ENCODE measurements around the gene PRKG1. TPM values are rescaled to one million over a fixed set of nuclear protein-coding genes. Genes with fewer than 3 reads are reported as not detected.
A peak's percentile ranks its signal among the peaks of the same experiment; 100 is the strongest.

Gene PRKG1
- total RNA-seq, 1 experiment from 2014 or later: 0.21 TPM

DNA sequence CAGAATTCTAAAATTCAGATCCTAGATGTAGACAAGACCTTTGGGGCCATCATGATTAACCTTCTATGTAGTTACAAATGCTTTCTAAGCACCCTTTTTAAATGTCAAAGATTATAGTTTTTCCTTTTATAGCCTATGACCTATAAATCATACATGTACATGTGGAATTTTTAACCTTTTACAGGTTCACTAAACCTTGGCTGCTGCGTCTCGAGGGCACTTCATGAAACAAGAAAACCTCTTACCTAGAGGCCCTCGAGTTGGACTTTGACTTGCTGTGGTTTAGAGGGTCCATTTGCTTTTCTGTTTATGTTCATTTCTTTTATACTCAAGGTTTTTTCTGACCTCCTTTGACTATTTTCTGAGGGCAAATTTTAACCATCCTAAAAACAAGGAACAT, 323.0 kb downstream of the PRKG1 start:
- no TSS peak for BruUV-seq (replicated peaks)
- H3K27me3 Mint-ChIP-seq (ENCODE audit: unreplicated experiment): no peaks in the 10 kb centered on the region
- no peak overlapping the region for H3K27ac Mint-ChIP-seq (ENCODE audit: unreplicated experiment)
- intact Hi-C loops (cut with micrococcal nuclease; ENCODE audit: unreplicated experiment): no loop called here
- TF ChIP-seq, protein P1, sequence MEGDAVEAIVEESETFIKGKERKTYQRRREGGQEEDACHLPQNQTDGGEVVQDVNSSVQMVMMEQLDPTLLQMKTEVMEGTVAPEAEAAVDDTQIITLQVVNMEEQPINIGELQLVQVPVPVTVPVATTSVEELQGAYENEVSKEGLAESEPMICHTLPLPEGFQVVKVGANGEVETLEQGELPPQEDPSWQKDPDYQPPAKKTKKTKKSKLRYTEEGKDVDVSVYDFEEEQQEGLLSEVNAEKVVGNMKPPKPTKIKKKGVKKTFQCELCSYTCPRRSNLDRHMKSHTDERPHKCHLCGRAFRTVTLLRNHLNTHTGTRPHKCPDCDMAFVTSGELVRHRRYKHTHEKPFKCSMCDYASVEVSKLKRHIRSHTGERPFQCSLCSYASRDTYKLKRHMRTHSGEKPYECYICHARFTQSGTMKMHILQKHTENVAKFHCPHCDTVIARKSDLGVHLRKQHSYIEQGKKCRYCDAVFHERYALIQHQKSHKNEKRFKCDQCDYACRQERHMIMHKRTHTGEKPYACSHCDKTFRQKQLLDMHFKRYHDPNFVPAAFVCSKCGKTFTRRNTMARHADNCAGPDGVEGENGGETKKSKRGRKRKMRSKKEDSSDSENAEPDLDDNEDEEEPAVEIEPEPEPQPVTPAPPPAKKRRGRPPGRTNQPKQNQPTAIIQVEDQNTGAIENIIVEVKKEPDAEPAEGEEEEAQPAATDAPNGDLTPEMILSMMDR (IDR thresholded peaks at IDR 0.05; ENCODE audit: unreplicated experiment): no peak
- no peaks in the 10 kb centered on the region for H3K9me3 Mint-ChIP-seq (ENCODE audit: low read depth, unreplicated experiment)
- H3K4me3 Mint-ChIP-seq (ENCODE audit: low read depth, unreplicated experiment): no peak overlapping the region
- peaks cover 7% of the 10 kb centered on the region for H3K4me1 Mint-ChIP-seq (ENCODE audit: low read depth, unreplicated experiment)
- CTCF ChIA-PET: no interaction called here
- no peak for DNase-seq
- H3K36me3 Mint-ChIP-seq (ENCODE audit: insufficient read depth, unreplicated experiment): no peaks in the 10 kb centered on the region

DNA sequence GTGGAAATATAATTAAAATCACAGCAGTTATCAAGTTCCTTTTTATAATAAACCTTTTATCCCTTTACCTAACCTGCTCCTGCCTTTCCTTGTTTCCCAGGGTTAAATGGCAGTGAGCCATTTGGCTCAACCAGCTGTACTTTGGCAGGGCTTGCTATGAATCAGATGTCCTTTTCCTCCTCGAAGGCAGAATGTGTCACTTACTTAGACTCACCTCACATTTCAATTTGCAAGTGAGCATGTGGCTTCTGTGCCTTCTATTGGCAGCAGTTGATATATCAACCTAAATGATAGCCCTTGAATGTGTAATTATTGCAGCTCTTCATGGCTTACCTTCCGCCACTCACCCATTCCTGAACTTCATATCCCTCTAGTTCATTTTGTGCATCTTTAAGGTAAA, 323.4 kb downstream of the PRKG1 start:
- peak; percentile 36 for DNase-seq
- no peak overlapping the region for H3K4me3 Mint-ChIP-seq (ENCODE audit: low read depth, unreplicated experiment)
- CTCF ChIA-PET: no interaction called here
- H3K36me3 Mint-ChIP-seq (ENCODE audit: insufficient read depth, unreplicated experiment): no peaks in the 10 kb centered on the region
- no TSS peak for BruUV-seq (replicated peaks)
- TF ChIP-seq, protein P1 (IDR thresholded peaks at IDR 0.05; ENCODE audit: unreplicated experiment): no peak
- no peaks in the 10 kb centered on the region for H3K27me3 Mint-ChIP-seq (ENCODE audit: unreplicated experiment)
- no peaks in the 10 kb centered on the region for H3K9me3 Mint-ChIP-seq (ENCODE audit: low read depth, unreplicated experiment)
- intact Hi-C loops (cut with micrococcal nuclease; ENCODE audit: unreplicated experiment): no loop called here
- H3K4me1 Mint-ChIP-seq (ENCODE audit: low read depth, unreplicated experiment): peaks cover 7% of the 10 kb centered on the region
- no peak overlapping the region for H3K27ac Mint-ChIP-seq (ENCODE audit: unreplicated experiment)

DNA sequence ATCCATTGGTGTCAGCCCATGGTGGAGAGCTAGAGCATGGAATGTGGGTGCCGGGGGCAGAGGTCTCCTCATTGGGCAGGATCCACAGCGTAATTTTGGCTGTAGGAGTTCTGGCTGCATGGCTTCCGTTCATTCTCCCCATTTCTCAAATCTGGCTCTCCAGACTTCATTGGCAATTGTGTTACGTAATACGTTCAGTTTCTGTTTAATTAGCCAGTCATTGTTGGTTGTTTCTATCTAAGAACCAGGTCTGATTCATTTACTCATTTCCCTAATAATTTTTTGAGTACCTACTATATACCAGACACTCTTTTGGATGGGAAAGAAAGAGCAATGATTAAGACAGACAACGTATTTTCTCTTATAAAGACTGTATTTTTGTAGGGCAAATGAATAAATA, 325.6 kb downstream of the PRKG1 start:
- H3K27me3 Mint-ChIP-seq (ENCODE audit: unreplicated experiment): no peaks in the 10 kb centered on the region
- intact Hi-C loops (cut with micrococcal nuclease; ENCODE audit: unreplicated experiment): no loop called here
- BruUV-seq (replicated peaks): no TSS peak

DNA sequence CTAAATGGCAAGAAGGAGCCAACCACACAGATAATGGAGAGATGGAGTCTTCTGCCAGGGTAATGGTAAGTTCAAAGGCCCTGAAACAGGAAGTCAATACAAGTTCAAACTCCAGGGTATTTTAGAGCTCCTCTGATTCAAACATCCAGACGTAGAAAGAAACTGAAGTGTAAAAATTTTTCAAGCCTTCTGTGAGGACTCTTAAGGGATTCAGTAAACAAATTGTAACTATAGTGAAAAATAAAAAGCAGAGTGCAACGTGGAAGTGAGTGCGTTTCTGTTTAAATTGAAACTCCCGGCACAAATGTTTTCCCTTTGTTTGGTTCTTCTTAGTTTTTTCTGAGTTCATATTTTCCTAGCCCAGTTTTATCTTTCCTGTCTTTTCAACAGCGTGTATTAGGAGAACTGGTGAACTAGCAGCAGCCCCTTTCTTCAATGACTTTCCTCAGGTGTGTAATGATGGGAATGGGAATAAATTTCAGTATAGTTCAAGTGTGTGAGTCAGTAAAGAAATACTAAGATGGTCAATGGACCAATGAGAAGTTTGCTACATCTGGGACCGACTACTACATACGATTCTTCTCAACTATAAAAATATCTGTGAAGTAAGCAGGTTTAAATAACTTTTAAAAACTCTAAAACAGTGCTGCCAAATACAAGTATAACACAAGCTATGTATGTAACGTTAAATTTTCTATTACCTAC, 326.3 kb downstream of the PRKG1 start:
- no peak for DNase-seq
- Mint-ChIP-seq H3K27me3 (ENCODE audit: unreplicated experiment) (no peaks in the 10 kb centered on the region), H3K9me3 (ENCODE audit: low read depth, unreplicated experiment) (no peaks in the 10 kb centered on the region), H3K4me1 (ENCODE audit: low read depth, unreplicated experiment) (peaks cover 7% of the 10 kb centered on the region), H3K27ac (ENCODE audit: unreplicated experiment) (no peak overlapping the region), H3K36me3 (ENCODE audit: insufficient read depth, unreplicated experiment) (no peaks in the 10 kb centered on the region), H3K4me3 (ENCODE audit: low read depth, unreplicated experiment) (no peak overlapping the region)
- TF ChIP-seq, protein P1 (IDR thresholded peaks at IDR 0.05; ENCODE audit: unreplicated experiment): no peak
- intact Hi-C loops (cut with micrococcal nuclease; ENCODE audit: unreplicated experiment): no loop called here
- CTCF ChIA-PET: no interaction called here
- BruUV-seq (replicated peaks): no TSS peak

More for the DNA sequence above, 325.6 kb downstream of the PRKG1 start:
- H3K4me1 Mint-ChIP-seq (ENCODE audit: low read depth, unreplicated experiment): peaks cover 7% of the 10 kb centered on the region
- CTCF ChIA-PET: no interaction called here
- H3K36me3 Mint-ChIP-seq (ENCODE audit: insufficient read depth, unreplicated experiment): no peaks in the 10 kb centered on the region
- TF ChIP-seq, protein P1 (IDR thresholded peaks at IDR 0.05; ENCODE audit: unreplicated experiment): no peak
- H3K27ac Mint-ChIP-seq (ENCODE audit: unreplicated experiment): no peak overlapping the region
- DNase-seq: no peak
- H3K9me3 Mint-ChIP-seq (ENCODE audit: low read depth, unreplicated experiment): no peaks in the 10 kb centered on the region
- H3K4me3 Mint-ChIP-seq (ENCODE audit: low read depth, unreplicated experiment): no peak overlapping the region
